NT2/D1 (cell line): ENCODE measurements around the gene SIL1.

ENCODE experiments used
- SUZ12 ChIP-seq: IDR thresholded peaks from 2 replicates; pipeline ENCODE4 v1.6.1; 2011; ENCODE audit not compliant: insufficient read length, insufficient read depth; ENCODE audit errors: extremely low read depth
- YY1 ChIP-seq: IDR thresholded peaks from 2 replicates; pipeline ENCODE4 v1.6.1; 2011; ENCODE audit not compliant: insufficient read length, insufficient read depth

DNA sequence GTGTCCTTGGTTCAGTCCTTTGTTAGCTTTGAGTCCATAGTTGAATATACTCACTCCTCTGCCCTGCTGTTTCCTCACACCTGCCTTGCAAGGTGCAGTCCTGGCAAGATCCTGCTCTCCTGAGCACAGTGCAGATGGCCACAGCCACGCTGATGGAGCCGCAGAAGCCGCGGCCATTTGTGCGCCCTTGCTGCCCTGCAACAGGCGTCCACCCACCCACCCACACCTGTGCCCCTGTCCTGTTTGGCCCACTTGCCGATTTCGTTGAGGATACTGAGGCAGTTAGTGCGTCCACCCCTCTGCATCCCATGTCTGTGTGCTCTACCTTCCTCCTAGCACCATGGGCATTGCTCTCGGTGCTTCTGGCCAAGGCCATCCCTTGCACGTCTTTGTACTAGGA lies 271.9 kb downstream of the SIL1 start:
- TF ChIP-seq SUZ12 (no peak), YY1 (no peak)
